Esophagus muscularis mucosa (tissue), 4 donors: Measurements from ENCODE around the gene IER2.
"Not testable (repeated sequence)": the region's sequence is repeated elsewhere in the genome, so short reads cannot be mapped to it uniquely, and the experiment has no call there.

Source experiments
- EP300 ChIP-seq: sonication (generic); formaldehyde crosslinking; IDR thresholded peaks from one replicate; pipeline ENCODE4 v1.6.1; 2017; ENCODE audit warnings: antibody characterized with exemption
- POLR2A ChIP-seq: fragments of 450-650 bp; IDR thresholded peaks from one replicate; pipeline ENCODE4 v1.6.1; 2017; ENCODE audit warnings: antibody characterized with exemption, moderate library complexity, mild to moderate bottlenecking, low read depth
- POLR2AphosphoS5 ChIP-seq, 2 donors: sonication (generic); formaldehyde crosslinking; IDR thresholded peaks; one replicate each; pipeline ENCODE4 v1.6.1; 2017; ENCODE audit warnings: antibody characterized with exemption in 2 of 2
- TF ChIP-seq, protein P1 (sequence below), 3 experiments: fragments of 200-600 bp in 2 of 3; fragments of 450-650 bp in 1 of 3; sonication (generic) in 2 of 3; IDR thresholded peaks; one replicate each; pipeline ENCODE4 v1.5.1; 2017 to 2019; ENCODE audit warnings: antibody characterized with exemption in 3 of 3, mild to moderate bottlenecking in 2 of 3, moderate library complexity in 1 of 3

DNA sequence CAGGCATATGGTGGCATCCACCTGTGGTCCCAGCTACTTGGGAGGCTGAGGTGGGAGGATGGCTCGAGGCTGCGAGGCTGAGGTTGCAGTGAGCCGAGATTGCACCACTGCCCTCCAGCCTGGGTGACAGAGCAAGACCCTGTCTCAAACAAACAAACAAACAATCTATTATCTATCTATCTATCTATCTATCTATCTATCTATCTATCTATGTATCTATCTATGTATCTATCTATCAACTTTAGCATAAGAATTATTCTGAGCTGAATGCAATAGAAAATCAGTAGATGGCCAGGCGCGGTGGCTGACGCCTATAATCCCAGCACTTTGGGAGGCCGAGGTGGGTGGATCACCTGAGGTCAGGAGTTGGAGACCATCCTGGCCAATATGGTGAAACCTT, 51.9 kb downstream of the IER2 start:
- TF ChIP-seq, protein P1, sequence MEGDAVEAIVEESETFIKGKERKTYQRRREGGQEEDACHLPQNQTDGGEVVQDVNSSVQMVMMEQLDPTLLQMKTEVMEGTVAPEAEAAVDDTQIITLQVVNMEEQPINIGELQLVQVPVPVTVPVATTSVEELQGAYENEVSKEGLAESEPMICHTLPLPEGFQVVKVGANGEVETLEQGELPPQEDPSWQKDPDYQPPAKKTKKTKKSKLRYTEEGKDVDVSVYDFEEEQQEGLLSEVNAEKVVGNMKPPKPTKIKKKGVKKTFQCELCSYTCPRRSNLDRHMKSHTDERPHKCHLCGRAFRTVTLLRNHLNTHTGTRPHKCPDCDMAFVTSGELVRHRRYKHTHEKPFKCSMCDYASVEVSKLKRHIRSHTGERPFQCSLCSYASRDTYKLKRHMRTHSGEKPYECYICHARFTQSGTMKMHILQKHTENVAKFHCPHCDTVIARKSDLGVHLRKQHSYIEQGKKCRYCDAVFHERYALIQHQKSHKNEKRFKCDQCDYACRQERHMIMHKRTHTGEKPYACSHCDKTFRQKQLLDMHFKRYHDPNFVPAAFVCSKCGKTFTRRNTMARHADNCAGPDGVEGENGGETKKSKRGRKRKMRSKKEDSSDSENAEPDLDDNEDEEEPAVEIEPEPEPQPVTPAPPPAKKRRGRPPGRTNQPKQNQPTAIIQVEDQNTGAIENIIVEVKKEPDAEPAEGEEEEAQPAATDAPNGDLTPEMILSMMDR (IDR thresholded peaks at IDR 0.05), result not testable (repeated sequence)
- TF ChIP-seq POLR2AphosphoS5 (IDR thresholded peaks at IDR 0.05); POLR2A; EP300: not testable (repeated sequence)
